HepG2 (cell line): Measurements from ENCODE around the gene RRBP1. TPM values are rescaled to one million over a fixed set of nuclear protein-coding genes. Genes with fewer than 3 reads are reported as not detected.

ENCODE experiments used
- ARID3A ChIP-seq: IDR thresholded peaks from 2 replicates; pipeline ENCODE4 v1.6.1; 2012; ENCODE audit warnings: low read depth, low read length, improper control_type of control experiment
- EZH2 ChIP-seq: conservative IDR thresholded peaks from 2 replicates; pipeline ENCODE4 v1.6.1; 2012; ENCODE audit warnings: mild to moderate bottlenecking, low read depth, low read length, moderate library complexity
- FIP1L1 ChIP-seq: fragments of 200-400 bp; formaldehyde crosslinking; IDR thresholded peaks from 2 replicates; pipeline ENCODE4 v1.6.1; 2018; ENCODE audit warnings: low read depth, mild to moderate bottlenecking, low read length, moderate library complexity, borderline replicate concordance; ENCODE audit not compliant: insufficient read depth
- FOXA3 ChIP-seq: IDR thresholded peaks from 2 replicates; pipeline ENCODE4 v1.6.1; 2016; ENCODE audit warnings: missing genetic modification reagents, missing compliant biosample characterization
- FOXJ3 ChIP-seq: sonication (generic); formaldehyde crosslinking; IDR thresholded peaks from 2 replicates; pipeline ENCODE4 v1.4.0; 2020; ENCODE audit warnings: missing genetic modification reagents, mild to moderate bottlenecking, borderline replicate concordance
- GABPA ChIP-seq, 2 experiments: IDR thresholded peaks; 2 replicates each; pipeline ENCODE4 v1.6.1; 2011 to 2016; ENCODE audit warnings: low read depth in 2 of 2, low read length in 1 of 2, missing biosample characterization in 1 of 2, missing genetic modification characterization in 1 of 2
- NPAS2 ChIP-seq: sonication (generic); formaldehyde crosslinking; IDR thresholded peaks from 2 replicates; pipeline ENCODE4 v1.8.0; 2022; ENCODE audit warnings: mild to moderate bottlenecking, missing genetic modification reagents, borderline replicate concordance
- NR2F1 ChIP-seq, 2 experiments: fragments of 450-650 bp in 1 of 2; formaldehyde crosslinking in 1 of 2; IDR thresholded peaks; 2 replicates each; pipeline versions ENCODE4 v1.5.0 to v1.6.1; 2016 to 2020; ENCODE audit warnings: mild to moderate bottlenecking in 1 of 2, missing compliant biosample characterization in 1 of 2, missing genetic modification reagents in 1 of 2, moderate library complexity in 1 of 2
- NR3C1 ChIP-seq: sonication (generic); formaldehyde crosslinking; IDR thresholded peaks from 2 replicates; pipeline ENCODE4 v1.4.0; 2020; ENCODE audit warnings: missing genetic modification reagents
- POGZ ChIP-seq: sonication (generic); formaldehyde crosslinking; IDR thresholded peaks from 2 replicates; pipeline ENCODE4 v1.4.0; 2020; ENCODE audit warnings: mild to moderate bottlenecking, missing genetic modification reagents
- PPARG ChIP-seq: conservative IDR thresholded peaks from 2 replicates; pipeline ENCODE4 v1.6.1; 2016; ENCODE audit warnings: missing biosample characterization, missing genetic modification reagents
- PRDM15 ChIP-seq: sonication (generic); formaldehyde crosslinking; IDR thresholded peaks from 2 replicates; pipeline ENCODE4 v1.4.0; 2020; ENCODE audit warnings: missing genetic modification reagents
- SIN3B ChIP-seq: fragments of 150-350 bp; IDR thresholded peaks from 2 replicates; pipeline ENCODE4 v1.6.1; 2014; ENCODE audit warnings: low read length
- ZNF160 ChIP-seq: sonication (generic); formaldehyde crosslinking; IDR thresholded peaks from 2 replicates; pipeline ENCODE4 v1.8.0; 2022; ENCODE audit warnings: mild to moderate bottlenecking, inconsistent platforms, missing genetic modification reagents
- ZNF232 ChIP-seq: sonication (generic); formaldehyde crosslinking; IDR thresholded peaks from 2 replicates; pipeline ENCODE4 v1.4.0; 2020; ENCODE audit warnings: missing genetic modification reagents, borderline replicate concordance
- ZNF441 ChIP-seq: sonication (generic); formaldehyde crosslinking; IDR thresholded peaks from 2 replicates; pipeline ENCODE4 v1.7.0; 2021; ENCODE audit warnings: missing genetic modification reagents, borderline replicate concordance
- polyA plus RNA-seq, 8 experiments: library from polyadenylated mRNA; depleted of rRNA in 3 of 8; stranded (reverse) in 7 of 8; unstranded in 1 of 8; fragments of >200 nt; fragmentation: Illumina TruSeq in 4 of 8; extraction: Trizol in 4 of 8; gene quantifications; 2 replicates each; pipeline versions ENCODE4 v1.2.1 to v1.2.3, GENCODE V29; 2011 to 2016; ENCODE audit warnings: low read depth in 4 of 8, missing spikeins in 1 of 8, mixed read lengths in 1 of 8; ENCODE audit not compliant: insufficient read depth in 1 of 8
- total RNA-seq, 5 experiments: library from RNA; depleted of rRNA; stranded (reverse); fragments of >200 nt; fragmentation: Illumina TruSeq; extraction: Trizol; gene quantifications; 2 replicates each; pipeline ENCODE4 v1.2.3, GENCODE V29; 2016; ENCODE audit warnings: low read depth in 1 of 5
- TF ChIP-seq, protein P1 (sequence below), 2 experiments: sonication (generic) in 1 of 2; formaldehyde crosslinking in 1 of 2; IDR thresholded peaks; 2 replicates each; pipeline versions ENCODE4 v1.5.1 to v1.6.1; 2011 to 2020; ENCODE audit warnings: borderline replicate concordance in 1 of 2, low read depth in 1 of 2, low read length in 1 of 2, mild to moderate bottlenecking in 1 of 2, missing genetic modification reagents in 1 of 2, moderate library complexity in 1 of 2
- TF ChIP-seq, protein P2 (sequence below): sonication (generic); formaldehyde crosslinking; IDR thresholded peaks from 2 replicates; pipeline ENCODE4 v1.8.0; 2022; ENCODE audit warnings: mild to moderate bottlenecking, missing genetic modification reagents, borderline replicate concordance

The RRBP1 gene
- total and polyA plus RNA-seq, 2 of the 13 experiments (the other 11 are each of a cell fraction or from before 2014, with no cell fraction given): 150 to 222 TPM

- TF ChIP-seq, protein P1, sequence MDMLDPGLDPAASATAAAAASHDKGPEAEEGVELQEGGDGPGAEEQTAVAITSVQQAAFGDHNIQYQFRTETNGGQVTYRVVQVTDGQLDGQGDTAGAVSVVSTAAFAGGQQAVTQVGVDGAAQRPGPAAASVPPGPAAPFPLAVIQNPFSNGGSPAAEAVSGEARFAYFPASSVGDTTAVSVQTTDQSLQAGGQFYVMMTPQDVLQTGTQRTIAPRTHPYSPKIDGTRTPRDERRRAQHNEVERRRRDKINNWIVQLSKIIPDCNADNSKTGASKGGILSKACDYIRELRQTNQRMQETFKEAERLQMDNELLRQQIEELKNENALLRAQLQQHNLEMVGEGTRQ (IDR thresholded peaks at IDR 0.05; ENCODE audit: low read depth, low read length): no peak
- TF ChIP-seq, protein P1 (CRISPR knock-in tag; IDR thresholded peaks at IDR 0.05; ENCODE audit: borderline replicate concordance): peak; percentile 47; the same call in 1 of the 2 replicates
- peak; percentile 8 for TF ChIP-seq ARID3A
- TF ChIP-seq FOXA3 (CRISPR knock-in tag): peak; percentile 72
- peak; percentile 39; the same call in 1 of the 2 replicates for TF ChIP-seq PPARG (CRISPR knock-in tag)
- TF ChIP-seq ZNF232: peak; percentile 89
- TF ChIP-seq SIN3B: peak; percentile 63; the same call in 1 of the 2 replicates
- TF ChIP-seq EZH2: no peak
- no peak for TF ChIP-seq FIP1L1
- peak; percentile 95 for TF ChIP-seq POGZ
- TF ChIP-seq ZNF441 (CRISPR knock-in tag): peak; percentile 96
- TF ChIP-seq FOXJ3 (CRISPR knock-in tag): no peak; the same call in 1 of the 2 replicates
- no peak for TF ChIP-seq NPAS2 (CRISPR knock-in tag)
- peak; percentile 53 to 84; a peak in 3 of 4 replicates for TF ChIP-seq NR2F1 (CRISPR knock-in tag; IDR thresholded peaks at IDR 0.05)
- TF ChIP-seq, protein P2, sequence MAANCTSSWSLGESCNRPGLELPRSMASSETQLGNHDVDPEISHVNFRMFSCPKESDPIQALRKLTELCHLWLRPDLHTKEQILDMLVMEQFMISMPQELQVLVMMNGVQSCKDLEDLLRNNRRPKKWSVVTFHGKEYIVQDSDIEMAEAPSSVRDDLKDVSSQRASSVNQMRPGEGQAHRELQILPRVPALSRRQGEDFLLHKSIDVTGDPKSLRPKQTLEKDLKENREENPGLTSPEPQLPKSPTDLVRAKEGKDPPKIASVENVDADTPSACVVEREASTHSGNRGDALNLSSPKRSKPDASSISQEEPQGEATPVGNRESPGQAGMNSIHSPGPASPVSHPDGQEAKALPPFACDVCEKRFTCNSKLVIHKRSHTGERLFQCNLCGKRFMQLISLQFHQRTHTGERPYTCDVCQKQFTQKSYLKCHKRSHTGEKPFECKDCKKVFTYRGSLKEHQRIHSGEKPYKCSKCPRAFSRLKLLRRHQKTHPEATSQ (CRISPR knock-in tag): 0 out of 2 replicates have a peak, but pooled peaks have one; percentile 39
- peak; percentile 93; the same call in 1 of the 2 replicates for TF ChIP-seq ZNF160 (CRISPR knock-in tag)
- no peak for TF ChIP-seq NR3C1 (CRISPR knock-in tag)
- peak; percentile 68 for TF ChIP-seq PRDM15 (CRISPR knock-in tag)
- no peak for TF ChIP-seq GABPA (IDR thresholded peaks at IDR 0.05; ENCODE audit: low read depth, low read length)
- TF ChIP-seq GABPA (CRISPR knock-in tag; IDR thresholded peaks at IDR 0.05; ENCODE audit: low read depth): peak; percentile 68
Measured at GRCh38 chr20:17682103-17682888, at the start of gene RRBP1 (continued).
